Measurements from ENCODE around the gene DRICH1. TPM values are rescaled to one million over a fixed set of nuclear protein-coding genes. Genes with fewer than 3 reads are reported as not detected.
"Not testable (repeated sequence)": the region's sequence is repeated elsewhere in the genome, so short reads cannot be mapped to it uniquely, and the experiment has no call there.

The DRICH1 gene
- total RNA-seq, 1 donor from 2014 or later = not detected

DNA sequence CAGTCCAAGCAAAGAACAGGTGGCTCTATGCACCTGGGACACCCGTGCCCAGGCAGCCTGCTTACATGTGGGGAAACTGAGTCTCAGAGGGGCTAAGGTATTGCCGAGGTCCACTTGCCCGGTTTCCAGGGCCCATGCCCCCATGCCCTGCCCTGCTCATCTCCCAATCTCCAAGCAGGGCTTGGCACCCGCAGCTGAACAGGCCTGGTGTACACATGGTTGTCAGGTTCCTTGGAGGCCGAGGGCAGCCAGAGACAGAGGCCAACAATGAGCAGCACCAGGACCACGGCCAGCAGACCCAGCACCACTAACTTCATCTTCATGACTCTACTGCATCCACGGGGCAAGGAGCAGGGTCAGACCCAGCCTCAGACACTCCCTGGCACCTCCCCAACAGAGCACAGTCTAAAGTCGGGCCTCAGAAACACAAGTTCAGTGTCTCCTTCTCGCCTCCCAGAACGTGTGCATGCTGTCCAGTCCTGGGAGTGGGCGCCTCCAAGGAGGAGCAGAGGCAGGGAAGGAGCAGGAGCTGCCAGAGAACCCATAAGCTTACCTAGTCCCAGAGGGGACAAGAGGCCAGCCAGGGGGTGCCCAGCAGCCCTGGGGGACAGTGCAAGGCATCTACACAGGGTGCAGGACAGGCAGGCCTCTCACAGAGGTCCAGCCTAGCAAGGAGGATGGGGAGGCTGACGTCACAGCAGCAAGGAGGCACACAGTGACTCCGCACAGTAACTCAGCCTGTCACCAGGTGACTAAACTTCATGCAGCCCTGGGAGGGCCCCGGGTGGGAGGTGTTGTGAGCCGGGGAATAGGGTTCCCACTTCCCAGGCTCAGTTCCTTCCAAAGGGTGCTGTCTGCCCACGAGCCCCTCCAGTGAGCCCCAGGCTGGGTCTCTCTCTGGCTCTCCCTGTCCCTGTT lies 38.5 kb upstream of the DRICH1 start:
- FAIRE-seq = no peak
- TF ChIP-seq CTCF (IDR thresholded peaks at IDR 0.05; ENCODE audit: insufficient read depth, low read length, severe bottlenecking) = no peak
- Histone ChIP-seq H3K4me3 (ENCODE audit: low read depth, low read length) (no peak overlapping the region), H3K36me3 (ENCODE audit: control insufficient read depth, insufficient read depth, low read length) (no peaks in the 10 kb centered on the region), H3K27me3 (ENCODE audit: control insufficient read depth, insufficient read depth, low read length) (no peaks in the 10 kb centered on the region)
- no peak for DNase-seq (ENCODE audit: low read depth)

GRCh38 chr22:23660381-23660780 lies 28.3 kb upstream of the DRICH1 start:
- DNase-seq (ENCODE audit: low read depth); H3K4me3 ChIP-seq (ENCODE audit: low read depth, low read length); H3K36me3 ChIP-seq (ENCODE audit: control insufficient read depth, insufficient read depth, low read length); H3K27me3 ChIP-seq (ENCODE audit: control insufficient read depth, insufficient read depth, low read length); FAIRE-seq: not testable (repeated sequence)

- no peak overlapping the region for H3K4me3 ChIP-seq (ENCODE audit: low read depth, low read length)
- no peak for DNase-seq (ENCODE audit: low read depth)
- peaks cover 2% of the 10 kb centered on the region for H3K36me3 ChIP-seq (ENCODE audit: control insufficient read depth, insufficient read depth, low read length)
- FAIRE-seq = no peak
- TF ChIP-seq CTCF (IDR thresholded peaks at IDR 0.05; ENCODE audit: insufficient read depth, low read length, severe bottlenecking) = no peak
- no peaks in the 10 kb centered on the region for H3K27me3 ChIP-seq (ENCODE audit: control insufficient read depth, insufficient read depth, low read length)
Observed at GRCh38 chr22:23657727-23658126, 25.6 kb upstream of the DRICH1 start.

DNA sequence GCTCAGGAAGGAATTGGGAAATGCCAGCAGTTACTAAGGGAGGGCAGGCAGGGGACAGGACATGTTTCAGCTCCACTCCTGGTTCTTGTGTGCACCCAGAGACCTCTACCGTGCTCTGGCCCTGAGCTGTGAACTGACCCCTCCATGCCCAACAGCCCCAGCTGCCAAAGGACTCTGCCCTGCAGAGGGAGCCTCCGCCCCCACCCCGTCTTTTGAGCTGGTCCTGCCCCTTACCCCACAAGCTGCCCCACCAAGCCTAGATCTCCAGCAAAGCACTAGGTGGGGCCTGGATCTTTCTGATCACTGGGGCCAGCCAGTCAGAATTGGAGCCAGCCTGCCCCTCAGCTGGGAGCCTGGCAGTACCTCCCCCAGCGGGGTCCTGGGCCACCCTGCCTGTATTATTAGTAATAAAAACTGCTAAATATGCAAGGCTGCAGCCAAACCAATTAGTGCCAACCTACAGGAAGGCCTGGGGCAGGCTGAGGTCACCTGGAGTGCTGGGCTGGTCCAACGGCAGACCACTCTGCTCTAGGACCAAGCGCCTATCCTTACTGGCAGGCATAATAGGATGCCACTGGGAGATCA lies 23.9 kb upstream of the DRICH1 start:
- DNase-seq (ENCODE audit: low read depth) = no peak
- H3K27me3 ChIP-seq (ENCODE audit: control insufficient read depth, insufficient read depth, low read length) = no peaks in the 10 kb centered on the region
- no peak overlapping the region for H3K4me3 ChIP-seq (ENCODE audit: low read depth, low read length)
- FAIRE-seq = no peak
- peaks cover 2% of the 10 kb centered on the region for H3K36me3 ChIP-seq (ENCODE audit: control insufficient read depth, insufficient read depth, low read length)
- no peak for TF ChIP-seq CTCF (IDR thresholded peaks at IDR 0.05; ENCODE audit: insufficient read depth, low read length, severe bottlenecking)

DNA sequence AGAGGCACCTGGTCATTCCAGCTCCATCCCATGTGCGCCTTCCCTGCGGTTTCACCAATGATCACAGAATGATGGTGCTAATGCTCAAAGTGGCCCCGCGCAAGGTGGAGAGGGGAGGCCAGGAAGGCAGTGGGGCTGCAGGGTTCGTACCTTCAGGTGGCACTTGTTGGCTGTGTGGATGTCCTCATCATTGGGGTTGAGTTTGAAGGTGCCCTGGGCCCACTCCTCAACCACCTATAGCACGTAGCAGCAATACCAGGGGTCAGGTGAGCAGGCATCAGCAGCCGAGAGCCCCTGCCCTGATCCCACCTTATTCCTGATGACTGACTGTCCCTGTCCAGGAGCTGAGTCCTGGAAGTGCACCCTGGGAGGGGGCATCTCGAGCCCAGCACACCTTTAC lies 20.6 kb upstream of the DRICH1 start:
- no peaks in the 10 kb centered on the region for H3K36me3 ChIP-seq (ENCODE audit: control insufficient read depth, insufficient read depth, low read length)
- DNase-seq (ENCODE audit: low read depth) (no peak), FAIRE-seq (no peak)
- H3K27me3 ChIP-seq (ENCODE audit: control insufficient read depth, insufficient read depth, low read length) = no peaks in the 10 kb centered on the region
- no peak overlapping the region for H3K4me3 ChIP-seq (ENCODE audit: low read depth, low read length)
- no peak for TF ChIP-seq CTCF (IDR thresholded peaks at IDR 0.05; ENCODE audit: insufficient read depth, low read length, severe bottlenecking)

DNA sequence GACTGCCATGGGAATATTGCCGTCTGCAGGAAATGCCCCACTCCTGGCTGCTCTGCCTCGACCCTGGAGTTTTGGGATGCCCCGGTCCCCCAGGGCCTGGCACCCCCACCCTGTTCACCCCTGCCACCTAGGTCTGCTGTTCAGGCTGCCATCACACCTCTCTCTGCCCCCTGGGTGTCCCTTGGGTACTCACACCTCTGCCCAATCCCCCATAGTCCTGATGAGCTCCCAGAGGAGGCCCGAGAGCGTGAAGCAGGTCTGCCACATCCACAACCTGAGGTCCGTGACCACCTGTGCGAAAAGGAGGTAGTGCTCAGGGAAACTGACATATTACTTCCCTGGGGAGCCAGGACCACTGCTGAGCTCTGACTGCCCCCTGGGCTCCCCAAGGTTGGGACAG lies 20.2 kb upstream of the DRICH1 start:
- Histone ChIP-seq H3K4me3 (ENCODE audit: low read depth, low read length) (no peak overlapping the region), H3K36me3 (ENCODE audit: control insufficient read depth, insufficient read depth, low read length) (no peaks in the 10 kb centered on the region), H3K27me3 (ENCODE audit: control insufficient read depth, insufficient read depth, low read length) (no peaks in the 10 kb centered on the region)
- DNase-seq (ENCODE audit: low read depth) (no peak), FAIRE-seq (no peak)
- no peak for TF ChIP-seq CTCF (IDR thresholded peaks at IDR 0.05; ENCODE audit: insufficient read depth, low read length, severe bottlenecking)
